NCI-H446 (cell line): ENCODE data around the gene SECTM1.
"Not testable (repeated sequence)": the region's sequence is repeated elsewhere in the genome, so short reads cannot be mapped to it uniquely, and the experiment has no call there.

Source experiments
- DNase-seq, 2 experiments: peaks; one replicate each; lab custom pipeline; 2025; lab: John Stamatoyannopoulos, UW

Gene SECTM1

GRCh38 chr17:82369211-82369610 lies 35.6 kb upstream of the SECTM1 start:
- DNase-seq: no peak

- DNase-seq: no peak
Observed at GRCh38 chr17:82367724-82368524, 34.4 kb upstream of the SECTM1 start.

GRCh38 chr17:82366749-82367148 lies 33.2 kb upstream of the SECTM1 start:
- DNase-seq: no peak

GRCh38 chr17:82365606-82366295 lies 32.2 kb upstream of the SECTM1 start:
- DNase-seq: no peak

- DNase-seq: no peak
Observed at GRCh38 chr17:82361885-82362633, 28.5 kb upstream of the SECTM1 start.

GRCh38 chr17:82359451-82360074 lies 26.0 kb upstream of the SECTM1 start:
- not testable (repeated sequence) for DNase-seq

GRCh38 chr17:82358465-82359350 lies 25.1 kb upstream of the SECTM1 start, which contains the start of gene TEX19:
Gene TEX19 (plus strand): TSS chr17:82359247. CDS start chr17:82362151, 2,904 bp downstream.
- peak in 1 of 2 experiments; percentile 33 for DNase-seq

GRCh38 chr17:82357394-82357793 lies 23.8 kb upstream of the SECTM1 start:
- no peak for DNase-seq

GRCh38 chr17:82356845-82357355 lies 23.3 kb upstream of the SECTM1 start:
- no peak for DNase-seq

GRCh38 chr17:82355770-82356427 lies 22.3 kb upstream of the SECTM1 start:
- DNase-seq: no peak

- no peak for DNase-seq
Observed at GRCh38 chr17:82354804-82355308, 21.3 kb upstream of the SECTM1 start.

GRCh38 chr17:82353484-82353883 lies 19.9 kb upstream of the SECTM1 start:
- DNase-seq: no peak

- DNase-seq: peak; percentile 78 to 92
Observed at GRCh38 chr17:82351713-82352488, 18.3 kb upstream of the SECTM1 start.

- no peak for DNase-seq
Observed at GRCh38 chr17:82351254-82351712, 17.7 kb upstream of the SECTM1 start.

- no peak for DNase-seq
Observed at GRCh38 chr17:82350182-82351030, 16.8 kb upstream of the SECTM1 start.

- DNase-seq: no peak
Observed at GRCh38 chr17:82349287-82349701, 15.7 kb upstream of the SECTM1 start.

GRCh38 chr17:82348866-82349265 lies 15.3 kb upstream of the SECTM1 start:
- no peak for DNase-seq

GRCh38 chr17:82348434-82348833 lies 14.9 kb upstream of the SECTM1 start:
- DNase-seq: no peak
